ENCODE measurements around the gene ACTA1.

ACTA1 gene

GRCh38 chr1:229470406-229471043 lies 36.6 kb upstream of the ACTA1 start:
- Histone ChIP-seq H3K27ac (replicated peaks; ENCODE audit: low read length) (no peak overlapping the region), H2BK15ac (ENCODE audit: low read length) (no peak overlapping the region), H2AFZ (ENCODE audit: low read length) (no peak overlapping the region), H2BK120ac (ENCODE audit: low read depth, low read length) (no peak overlapping the region), H3K18ac (ENCODE audit: low read length) (no peak overlapping the region), H2BK12ac (ENCODE audit: low read length) (no peak overlapping the region), H4K8ac (ENCODE audit: low read depth, low read length) (no peak overlapping the region), H3K23ac (ENCODE audit: low read depth, low read length, poor library complexity) (no peak overlapping the region), H3K79me1 (ENCODE audit: low read depth, low read length) (no peaks in the 10 kb centered on the region), H3K4me1 (ENCODE audit: control insufficient read depth in 2 of 2, insufficient read depth in 1 of 2, low read depth in 1 of 2, low read length in 2 of 2) (no peaks in the 10 kb centered on the region), H2AK5ac (ENCODE audit: low read depth, low read length) (no peak overlapping the region), H3K9me3 (replicated peaks in 1 of 2; ENCODE audit: control insufficient read depth in 2 of 2, insufficient read depth in 1 of 2, low read depth in 1 of 2, low read length in 2 of 2) (no peaks in the 10 kb centered on the region), H3K4ac (ENCODE audit: low read length) (no peak overlapping the region), H3K4me2 (ENCODE audit: insufficient read depth, low read length, poor library complexity, severe bottlenecking) (no peak overlapping the region), H3K14ac (ENCODE audit: low read length) (no peak overlapping the region), H3K27me3 (ENCODE audit: control insufficient read depth in 3 of 3, insufficient read depth in 3 of 3, low read depth in 1 of 3, low read length in 3 of 3) (no peaks in the 10 kb centered on the region), H3K36me3 (replicated peaks in 1 of 2; ENCODE audit: control insufficient read depth in 2 of 2, insufficient read depth in 2 of 2, low read length in 2 of 2) (peaks cover 24 to 82% of the 10 kb centered on the region in 2 donors), H4K91ac (ENCODE audit: low read depth, low read length, poor library complexity) (no peak overlapping the region), H3K9ac (ENCODE audit: low read depth, low read length, poor library complexity) (no peak overlapping the region), H3K4me3 (ENCODE audit: low read length in 2 of 2) (no peak overlapping the region), H2BK5ac (ENCODE audit: low read length) (no peak overlapping the region)
- no CpG with 5 or more reads among the region's 8 CpGs for WGBS, 2 donors (ENCODE audit: extremely low coverage in 2 of 2, insufficient read length in 2 of 2, insufficient replicate concordance in 1 of 2)
- DNase-seq (ENCODE audit: low spot score) = no peak

DNA sequence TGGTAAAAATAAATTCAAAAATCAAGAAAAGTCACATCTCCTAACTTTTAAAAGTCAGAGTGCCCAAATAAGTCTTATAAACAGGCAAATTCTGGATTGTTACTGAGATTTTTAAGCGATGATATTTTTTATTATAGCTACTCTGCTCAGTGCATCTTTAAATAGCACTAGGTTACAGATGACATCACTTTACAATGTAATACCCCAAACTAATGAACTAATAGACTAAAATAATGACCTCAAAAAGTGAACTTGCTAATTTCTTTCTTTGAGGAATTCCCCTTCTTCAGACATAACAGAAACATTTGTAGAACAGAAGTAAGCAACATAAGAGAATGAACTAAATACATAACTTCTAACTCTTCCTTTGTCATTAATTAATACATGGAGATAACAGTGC lies 33.0 kb upstream of the ACTA1 start:
- Histone ChIP-seq H3K18ac (ENCODE audit: low read length) (no peak overlapping the region), H3K14ac (ENCODE audit: low read length) (no peak overlapping the region), H2BK12ac (ENCODE audit: low read length) (no peak overlapping the region), H2AK5ac (ENCODE audit: low read depth, low read length) (no peak overlapping the region), H3K4me2 (ENCODE audit: insufficient read depth, low read length, poor library complexity, severe bottlenecking) (no peak overlapping the region), H3K36me3 (replicated peaks in 1 of 2; ENCODE audit: control insufficient read depth in 2 of 2, insufficient read depth in 2 of 2, low read length in 2 of 2) (peaks cover 27 to 88% of the 10 kb centered on the region in 2 donors), H3K9ac (ENCODE audit: low read depth, low read length, poor library complexity) (no peak overlapping the region), H2BK120ac (ENCODE audit: low read depth, low read length) (no peak overlapping the region), H3K4me3 (ENCODE audit: low read length in 2 of 2) (no peak overlapping the region), H4K8ac (ENCODE audit: low read depth, low read length) (no peak overlapping the region), H3K4ac (ENCODE audit: low read length) (no peak overlapping the region), H2AFZ (ENCODE audit: low read length) (no peak overlapping the region), H3K27me3 (ENCODE audit: control insufficient read depth in 3 of 3, insufficient read depth in 3 of 3, low read depth in 1 of 3, low read length in 3 of 3) (no peaks in the 10 kb centered on the region), H3K23ac (ENCODE audit: low read depth, low read length, poor library complexity) (no peak overlapping the region), H3K4me1 (ENCODE audit: control insufficient read depth in 2 of 2, insufficient read depth in 1 of 2, low read depth in 1 of 2, low read length in 2 of 2) (no peaks in the 10 kb centered on the region), H2BK5ac (ENCODE audit: low read length) (no peak overlapping the region), H3K27ac (replicated peaks; ENCODE audit: low read length) (no peak overlapping the region), H2BK15ac (ENCODE audit: low read length) (no peak overlapping the region), H4K91ac (ENCODE audit: low read depth, low read length, poor library complexity) (no peak overlapping the region), H3K79me1 (ENCODE audit: low read depth, low read length) (no peaks in the 10 kb centered on the region), H3K9me3 (replicated peaks in 1 of 2; ENCODE audit: control insufficient read depth in 2 of 2, insufficient read depth in 1 of 2, low read depth in 1 of 2, low read length in 2 of 2) (no peaks in the 10 kb centered on the region)
- no peak for DNase-seq (ENCODE audit: low spot score)
- no CpG with 5 or more reads among the region's 1 CpG for WGBS, 2 donors (ENCODE audit: extremely low coverage in 2 of 2, insufficient read length in 2 of 2, insufficient replicate concordance in 1 of 2)

DNA sequence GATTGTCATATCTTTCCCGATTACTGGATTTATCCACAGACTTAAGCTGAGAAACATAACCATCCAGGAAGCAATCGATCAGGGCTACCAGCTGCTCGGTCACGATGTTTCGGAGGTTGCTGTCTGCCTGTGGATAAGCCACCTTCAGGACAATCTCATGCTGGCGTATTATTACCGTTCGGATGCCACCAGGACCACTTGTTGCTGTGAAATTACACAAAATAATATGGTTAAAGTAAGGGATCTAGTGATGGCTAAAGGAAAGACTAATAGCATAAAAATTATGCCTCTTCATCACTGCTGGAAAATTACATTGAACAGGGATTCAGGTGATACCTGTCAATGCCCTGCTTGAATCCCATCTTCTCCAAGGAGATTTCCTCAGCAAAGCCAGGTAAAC lies 30.8 kb upstream of the ACTA1 start:
- Histone ChIP-seq H3K4ac (ENCODE audit: low read length) (no peak overlapping the region), H3K4me1 (ENCODE audit: control insufficient read depth in 2 of 2, insufficient read depth in 1 of 2, low read depth in 1 of 2, low read length in 2 of 2) (no peaks in the 10 kb centered on the region), H3K27me3 (ENCODE audit: control insufficient read depth in 3 of 3, insufficient read depth in 3 of 3, low read depth in 1 of 3, low read length in 3 of 3) (no peaks in the 10 kb centered on the region), H2BK5ac (ENCODE audit: low read length) (no peak overlapping the region), H2BK120ac (ENCODE audit: low read depth, low read length) (no peak overlapping the region), H3K23ac (ENCODE audit: low read depth, low read length, poor library complexity) (no peak overlapping the region), H4K91ac (ENCODE audit: low read depth, low read length, poor library complexity) (no peak overlapping the region), H3K9me3 (replicated peaks in 1 of 2; ENCODE audit: control insufficient read depth in 2 of 2, insufficient read depth in 1 of 2, low read depth in 1 of 2, low read length in 2 of 2) (no peaks in the 10 kb centered on the region), H3K14ac (ENCODE audit: low read length) (no peak overlapping the region), H2AFZ (ENCODE audit: low read length) (no peak overlapping the region), H3K79me1 (ENCODE audit: low read depth, low read length) (no peaks in the 10 kb centered on the region), H3K27ac (replicated peaks; ENCODE audit: low read length) (no peak overlapping the region), H3K9ac (ENCODE audit: low read depth, low read length, poor library complexity) (no peak overlapping the region), H2BK12ac (ENCODE audit: low read length) (no peak overlapping the region), H3K36me3 (replicated peaks in 1 of 2; ENCODE audit: control insufficient read depth in 2 of 2, insufficient read depth in 2 of 2, low read length in 2 of 2) (peaks cover 25 to 91% of the 10 kb centered on the region in 2 donors), H3K4me2 (ENCODE audit: insufficient read depth, low read length, poor library complexity, severe bottlenecking) (no peak overlapping the region), H3K18ac (ENCODE audit: low read length) (no peak overlapping the region), H4K8ac (ENCODE audit: low read depth, low read length) (no peak overlapping the region), H2AK5ac (ENCODE audit: low read depth, low read length) (no peak overlapping the region), H2BK15ac (ENCODE audit: low read length) (no peak overlapping the region), H3K4me3 (ENCODE audit: low read length in 2 of 2) (no peak overlapping the region)
- WGBS, 2 donors (ENCODE audit: extremely low coverage in 2 of 2, insufficient read length in 2 of 2, insufficient replicate concordance in 1 of 2) = no CpG with 5 or more reads among the region's 8 CpGs
- DNase-seq (ENCODE audit: low spot score) = no peak

DNA sequence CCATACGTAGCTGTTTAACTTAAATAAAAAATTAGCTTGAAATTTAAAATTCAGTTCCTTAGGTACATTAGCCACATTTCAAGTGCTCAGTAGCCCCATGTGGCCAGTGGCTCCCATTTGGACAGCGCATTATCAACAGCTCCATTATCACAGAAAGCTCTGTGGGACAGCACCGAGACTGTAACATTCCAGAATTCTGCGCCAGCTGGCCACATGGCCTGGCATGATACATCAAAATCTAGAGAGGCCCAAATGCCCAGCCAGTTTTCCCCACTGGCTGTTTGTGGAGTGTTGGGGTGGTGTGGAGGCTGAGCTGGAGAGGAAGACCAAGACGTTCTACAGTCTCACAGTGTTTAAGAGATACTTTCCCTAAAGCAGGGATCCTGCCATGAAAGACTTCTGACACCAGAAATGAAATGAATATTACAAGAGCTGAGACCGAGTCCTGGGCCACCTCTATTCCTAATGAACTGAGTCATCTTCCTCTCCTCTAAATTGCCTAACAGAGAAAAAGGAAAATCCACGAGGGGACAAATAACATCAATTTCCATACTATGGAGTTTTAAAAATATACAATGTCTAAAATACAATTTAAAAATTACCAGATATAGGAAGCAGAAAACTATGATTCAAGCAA lies 27.3 kb upstream of the ACTA1 start:
- peaks cover 26 to 100% of the 10 kb centered on the region in 2 donors for H3K36me3 ChIP-seq (replicated peaks in 1 of 2; ENCODE audit: control insufficient read depth in 2 of 2, insufficient read depth in 2 of 2, low read length in 2 of 2)
- H3K18ac ChIP-seq (ENCODE audit: low read length) = no peak overlapping the region
- H3K79me1 ChIP-seq (ENCODE audit: low read depth, low read length) = no peaks in the 10 kb centered on the region
- no peak overlapping the region for H4K8ac ChIP-seq (ENCODE audit: low read depth, low read length)
- no peak overlapping the region for H3K27ac ChIP-seq (replicated peaks; ENCODE audit: low read length)
- no CpG with 5 or more reads among the region's 7 CpGs for WGBS, 2 donors (ENCODE audit: extremely low coverage in 2 of 2, insufficient read length in 2 of 2, insufficient replicate concordance in 1 of 2)
- H3K4me1 ChIP-seq (ENCODE audit: control insufficient read depth in 2 of 2, insufficient read depth in 1 of 2, low read depth in 1 of 2, low read length in 2 of 2) = no peaks in the 10 kb centered on the region
- no peak overlapping the region for H2AFZ ChIP-seq (ENCODE audit: low read length)
- no peak overlapping the region for H3K4ac ChIP-seq (ENCODE audit: low read length)
- H3K9ac ChIP-seq (ENCODE audit: low read depth, low read length, poor library complexity) = no peak overlapping the region
- no peak for DNase-seq (ENCODE audit: low spot score)
- H3K4me3 ChIP-seq (ENCODE audit: low read length in 2 of 2) = no peak overlapping the region
- no peak overlapping the region for H2BK12ac ChIP-seq (ENCODE audit: low read length)
- H3K9me3 ChIP-seq (replicated peaks in 1 of 2; ENCODE audit: control insufficient read depth in 2 of 2, insufficient read depth in 1 of 2, low read depth in 1 of 2, low read length in 2 of 2) = no peaks in the 10 kb centered on the region
- no peak overlapping the region for H2BK15ac ChIP-seq (ENCODE audit: low read length)
- no peak overlapping the region for H2AK5ac ChIP-seq (ENCODE audit: low read depth, low read length)
- H4K91ac ChIP-seq (ENCODE audit: low read depth, low read length, poor library complexity) = no peak overlapping the region
- no peak overlapping the region for H3K14ac ChIP-seq (ENCODE audit: low read length)
- no peaks in the 10 kb centered on the region for H3K27me3 ChIP-seq (ENCODE audit: control insufficient read depth in 3 of 3, insufficient read depth in 3 of 3, low read depth in 1 of 3, low read length in 3 of 3)
- H2BK5ac ChIP-seq (ENCODE audit: low read length) = no peak overlapping the region
- no peak overlapping the region for H2BK120ac ChIP-seq (ENCODE audit: low read depth, low read length)
- H3K4me2 ChIP-seq (ENCODE audit: insufficient read depth, low read length, poor library complexity, severe bottlenecking) = no peak overlapping the region
- no peak overlapping the region for H3K23ac ChIP-seq (ENCODE audit: low read depth, low read length, poor library complexity)
